ENCODE data around the gene LYSMD1. TPM values are rescaled to one million over a fixed set of nuclear protein-coding genes. Genes with fewer than 3 reads are reported as not detected.

Gene LYSMD1
- total RNA-seq, 1 donor from 2014 or later: 5.4 TPM

GRCh38 chr1:151145304-151146071 is 20.2 kb downstream of the LYSMD1 start:
- peaks cover 7% of the 10 kb centered on the region for H3K27me3 Mint-ChIP-seq
- ChIA-PET POLR2A (interaction anchor here (0.6 to 0.7 kb wide), 2 partner anchors 9 to 14 kb away, joined by 4 to 7 read pairs; no protein-coding TSS in a partner anchor), CTCF (interaction anchor here (1.6 kb wide), 1 partner anchor 10 kb away, joined by 4 read pairs; no protein-coding TSS in a partner anchor)
- DNase-seq (peak; percentile 37), ATAC-seq (ENCODE audit: low read depth) (no peak)
- no peak overlapping the region for H3K27ac Mint-ChIP-seq
- H3K9me3 Mint-ChIP-seq: no peaks in the 10 kb centered on the region
- H3K36me3 Mint-ChIP-seq (ENCODE audit: low read depth): no peaks in the 10 kb centered on the region
- H3K4me1 Mint-ChIP-seq: peaks cover 18% of the 10 kb centered on the region
- peak overlapping the region; percentile 90 for H3K4me3 Mint-ChIP-seq
- intact Hi-C loops (cut with micrococcal nuclease): loop anchor here (1.0 kb wide), 4 partner anchors 11 to 75 kb away; partner anchors contain the start of genes GABPB2, LYSMD1 and TNFAIP8L2
- no peak for TF ChIP-seq CTCF (IDR thresholded peaks at IDR 0.05)

GRCh38 chr1:151144474-151145303 is 21.0 kb downstream of the LYSMD1 start:
- Mint-ChIP-seq H3K27me3 (peaks cover 7% of the 10 kb centered on the region), H3K27ac (no peak overlapping the region), H3K9me3 (no peaks in the 10 kb centered on the region), H3K4me3 (peak overlapping the region; percentile 3), H3K4me1 (peaks cover 18% of the 10 kb centered on the region), H3K36me3 (ENCODE audit: low read depth) (no peaks in the 10 kb centered on the region)
- POLR2A ChIA-PET: interaction anchor here (0.5 to 1.4 kb wide), 4 partner anchors 9 to 379 kb away, joined by 3 to 7 read pairs (median 4); partner anchors contain the start of genes CTSS and TNFAIP8L2
- intact Hi-C loops (cut with micrococcal nuclease): no loop called here
- DNase-seq (no peak), ATAC-seq (ENCODE audit: low read depth) (no peak)
- no peak for TF ChIP-seq CTCF (IDR thresholded peaks at IDR 0.05)
- CTCF ChIA-PET: no interaction called here

GRCh38 chr1:151143986-151144385 is 21.7 kb downstream of the LYSMD1 start:
- CTCF ChIA-PET: no interaction called here
- H3K36me3 Mint-ChIP-seq (ENCODE audit: low read depth): no peaks in the 10 kb centered on the region

GRCh38 chr1:151143057-151143435 is 22.7 kb downstream of the LYSMD1 start:
- Mint-ChIP-seq H3K36me3 (ENCODE audit: low read depth) (no peaks in the 10 kb centered on the region), H3K27me3 (peaks cover 7% of the 10 kb centered on the region), H3K4me1 (peaks cover 18% of the 10 kb centered on the region), H3K9me3 (no peaks in the 10 kb centered on the region), H3K4me3 (no peak overlapping the region), H3K27ac (no peak overlapping the region)
- intact Hi-C loops (cut with micrococcal nuclease): no loop called here
- ATAC-seq (ENCODE audit: low read depth) (no peak), DNase-seq (no peak)
- TF ChIP-seq CTCF (IDR thresholded peaks at IDR 0.05): no peak
- ChIA-PET POLR2A (no interaction called here), CTCF (no interaction called here)

More at GRCh38 chr1:151143986-151144385, 21.7 kb downstream of the LYSMD1 start:
- no peak for ATAC-seq (ENCODE audit: low read depth)
- intact Hi-C loops (cut with micrococcal nuclease): no loop called here
- Mint-ChIP-seq H3K9me3 (no peaks in the 10 kb centered on the region), H3K27ac (no peak overlapping the region), H3K4me3 (no peak overlapping the region), H3K4me1 (peaks cover 18% of the 10 kb centered on the region), H3K27me3 (peaks cover 7% of the 10 kb centered on the region)
- no peak for TF ChIP-seq CTCF (IDR thresholded peaks at IDR 0.05)
- POLR2A ChIA-PET: interaction anchor here (0.6 to 1.4 kb wide), 3 partner anchors 13 to 44 kb away, joined by 3 to 5 read pairs (median 4); partner anchors contain the start of gene TNFAIP8L2
- no peak for DNase-seq
